BE2C (cell line): Measurements from ENCODE around the gene LMF2.

Source experiments
- DNase-seq: peaks from one replicate; pipeline ENCODE4 v3.0.0-alpha.2; 2020
- H3K27me3 ChIP-seq: fragments of 250-450 bp; sonication (Bioruptor Pico); 2 replicates; pipeline ENCODE4 v1.5.1; 2020; ENCODE audit warnings: mild to moderate bottlenecking
- H3K36me3 ChIP-seq: fragments of 250-450 bp; sonication (Bioruptor Pico); 2 replicates; pipeline ENCODE4 v1.5.1; 2020; ENCODE audit warnings: mild to moderate bottlenecking
- H3K4me1 ChIP-seq: fragments of 250-450 bp; sonication (Bioruptor Pico); 2 replicates; pipeline ENCODE4 v1.5.1; 2020
- H3K4me3 ChIP-seq: 2 replicates; pipeline ENCODE4 v1.5.1; 2011; ENCODE audit warnings: low read depth, low read length
- H3K9me3 ChIP-seq: fragments of 250-450 bp; sonication (Bioruptor Pico); 2 replicates; pipeline ENCODE4 v1.5.1; 2020
- TF ChIP-seq, protein P1 (sequence below): IDR thresholded peaks from 2 replicates; pipeline ENCODE4 v1.5.1; 2012; ENCODE audit warnings: mild to moderate bottlenecking, low read depth, low read length

The LMF2 gene

GRCh38 chr22:50461536-50461935, 46.0 kb downstream of the LMF2 start:
- TF ChIP-seq, protein P1, sequence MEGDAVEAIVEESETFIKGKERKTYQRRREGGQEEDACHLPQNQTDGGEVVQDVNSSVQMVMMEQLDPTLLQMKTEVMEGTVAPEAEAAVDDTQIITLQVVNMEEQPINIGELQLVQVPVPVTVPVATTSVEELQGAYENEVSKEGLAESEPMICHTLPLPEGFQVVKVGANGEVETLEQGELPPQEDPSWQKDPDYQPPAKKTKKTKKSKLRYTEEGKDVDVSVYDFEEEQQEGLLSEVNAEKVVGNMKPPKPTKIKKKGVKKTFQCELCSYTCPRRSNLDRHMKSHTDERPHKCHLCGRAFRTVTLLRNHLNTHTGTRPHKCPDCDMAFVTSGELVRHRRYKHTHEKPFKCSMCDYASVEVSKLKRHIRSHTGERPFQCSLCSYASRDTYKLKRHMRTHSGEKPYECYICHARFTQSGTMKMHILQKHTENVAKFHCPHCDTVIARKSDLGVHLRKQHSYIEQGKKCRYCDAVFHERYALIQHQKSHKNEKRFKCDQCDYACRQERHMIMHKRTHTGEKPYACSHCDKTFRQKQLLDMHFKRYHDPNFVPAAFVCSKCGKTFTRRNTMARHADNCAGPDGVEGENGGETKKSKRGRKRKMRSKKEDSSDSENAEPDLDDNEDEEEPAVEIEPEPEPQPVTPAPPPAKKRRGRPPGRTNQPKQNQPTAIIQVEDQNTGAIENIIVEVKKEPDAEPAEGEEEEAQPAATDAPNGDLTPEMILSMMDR = no peak
- no peak overlapping the region for H3K4me3 ChIP-seq
- peaks cover 82% of the 10 kb centered on the region for H3K36me3 ChIP-seq
- no peaks in the 10 kb centered on the region for H3K27me3 ChIP-seq
- no peak for DNase-seq
- no peaks in the 10 kb centered on the region for H3K4me1 ChIP-seq
- no peaks in the 10 kb centered on the region for H3K9me3 ChIP-seq

GRCh38 chr22:50460938-50461337, 46.6 kb downstream of the LMF2 start:
- TF ChIP-seq, protein P1 = no peak
- Histone ChIP-seq H3K36me3 (peaks cover 79% of the 10 kb centered on the region), H3K9me3 (no peaks in the 10 kb centered on the region), H3K4me1 (no peaks in the 10 kb centered on the region), H3K27me3 (no peaks in the 10 kb centered on the region), H3K4me3 (no peak overlapping the region)
- no peak for DNase-seq

DNA sequence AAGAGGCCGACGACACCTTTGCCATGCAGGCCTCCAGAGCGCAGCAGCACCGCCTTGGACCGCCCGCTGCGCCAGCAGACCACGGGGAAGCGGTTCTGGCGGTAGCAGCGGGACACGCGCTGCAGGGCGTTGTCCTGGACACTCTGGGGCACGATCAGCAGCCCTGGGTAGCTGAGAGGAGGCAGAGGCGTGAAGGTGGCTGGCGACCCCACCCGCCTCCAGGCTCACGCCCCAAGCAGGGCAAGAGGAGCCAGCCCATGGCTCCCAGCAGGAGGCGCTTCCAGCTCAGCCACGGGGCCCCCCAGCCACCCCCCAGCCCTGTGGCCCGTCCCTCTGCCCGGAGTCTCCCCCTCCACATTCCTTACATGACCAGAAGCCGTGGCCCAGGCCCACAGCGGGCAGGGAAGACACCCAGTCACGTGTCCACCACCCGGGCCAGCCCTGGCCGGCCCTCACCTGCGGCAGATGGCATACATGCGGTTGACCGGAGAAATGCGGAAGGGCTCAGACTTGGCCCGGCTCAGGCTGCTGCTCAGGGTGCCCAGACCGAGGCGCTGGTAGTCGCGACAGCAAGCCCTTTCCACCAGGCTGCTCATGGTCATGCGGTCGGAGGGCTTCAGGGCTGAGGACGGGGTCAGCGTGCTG, 47.9 kb downstream of the LMF2 start:
- DNase-seq = no peak
- peaks cover 79% of the 10 kb centered on the region for H3K36me3 ChIP-seq
- TF ChIP-seq, protein P1 = no peak

DNA sequence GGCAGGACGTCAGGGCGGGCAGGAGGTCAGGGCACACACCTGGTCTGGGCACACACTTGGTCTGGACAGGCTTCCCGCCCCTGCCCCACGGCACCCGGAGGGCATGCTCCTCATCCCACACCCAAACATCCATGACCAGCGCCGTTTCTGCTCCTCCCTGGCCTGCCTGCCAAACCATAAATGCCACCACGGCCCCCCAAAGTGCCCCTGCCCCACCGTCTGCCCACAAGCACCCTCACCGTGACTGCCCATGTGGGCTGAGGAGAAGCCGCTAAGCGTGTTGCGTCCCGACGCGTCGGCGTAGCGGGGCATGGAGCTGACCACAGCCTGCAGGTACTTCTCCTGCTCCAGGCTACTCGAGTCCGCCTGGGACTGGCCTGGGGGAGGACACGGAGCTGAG, 48.5 kb downstream of the LMF2 start:
- Histone ChIP-seq H3K27me3 (no peaks in the 10 kb centered on the region), H3K4me3 (no peak overlapping the region), H3K36me3 (peaks cover 73% of the 10 kb centered on the region), H3K4me1 (no peaks in the 10 kb centered on the region), H3K9me3 (no peaks in the 10 kb centered on the region)
- no peak for DNase-seq
- TF ChIP-seq, protein P1 = no peak

More for the DNA sequence above, 47.9 kb downstream of the LMF2 start:
- H3K4me3 ChIP-seq = no peak overlapping the region
- no peaks in the 10 kb centered on the region for H3K9me3 ChIP-seq
- H3K4me1 ChIP-seq = no peaks in the 10 kb centered on the region
- H3K27me3 ChIP-seq = no peaks in the 10 kb centered on the region

- H3K4me1 ChIP-seq = no peaks in the 10 kb centered on the region
- TF ChIP-seq, protein P1 = peak; percentile 33; the same call in 1 of the 2 replicates
- DNase-seq = no peak
- no peaks in the 10 kb centered on the region for H3K27me3 ChIP-seq
- H3K9me3 ChIP-seq = no peaks in the 10 kb centered on the region
- H3K36me3 ChIP-seq = peaks cover 54% of the 10 kb centered on the region
- no peak overlapping the region for H3K4me3 ChIP-seq
Measured at GRCh38 chr22:50456466-50457234, 50.9 kb downstream of the LMF2 start.

DNA sequence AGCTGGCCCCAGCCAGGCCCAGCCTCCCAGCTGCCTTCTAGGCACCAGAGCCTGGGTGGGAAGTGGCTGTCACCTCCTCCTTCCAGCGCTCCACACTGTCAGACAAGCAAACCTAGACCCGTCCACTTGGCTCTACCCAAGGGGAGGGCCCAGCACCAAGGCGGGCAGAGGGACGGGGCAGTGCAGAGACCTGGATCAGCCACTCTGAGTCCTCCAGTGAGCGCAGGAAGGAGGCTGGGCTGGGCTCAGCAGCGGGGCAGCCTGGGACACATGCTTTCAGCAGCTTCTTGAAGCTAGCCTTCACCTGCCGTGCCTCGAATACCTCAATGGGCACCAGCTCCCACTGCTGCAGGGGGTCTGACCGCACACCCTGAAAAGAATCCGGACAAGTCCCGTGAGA, 51.5 kb downstream of the LMF2 start:
- Histone ChIP-seq H3K27me3 (no peaks in the 10 kb centered on the region), H3K36me3 (peaks cover 48% of the 10 kb centered on the region), H3K4me1 (no peaks in the 10 kb centered on the region), H3K9me3 (no peaks in the 10 kb centered on the region), H3K4me3 (no peak overlapping the region)
- DNase-seq = no peak
- TF ChIP-seq, protein P1 = no peak
